Tibial nerve (tissue), 4 donors: ENCODE measurements around the gene PHF3.

ENCODE experiments used
- EP300 ChIP-seq, 2 donors: sonication (generic); formaldehyde crosslinking; IDR thresholded peaks; one replicate each; pipeline ENCODE4 v1.6.1; 2017; ENCODE audit warnings: antibody characterized with exemption in 2 of 2, mild to moderate bottlenecking in 1 of 2
- POLR2A ChIP-seq, 2 donors: fragments of 450-650 bp; IDR thresholded peaks; one replicate each; pipeline ENCODE4 v1.6.1; 2017; ENCODE audit warnings: antibody characterized with exemption in 2 of 2, mild to moderate bottlenecking in 2 of 2, moderate library complexity in 2 of 2
- TF ChIP-seq, protein P1 (sequence below), 5 experiments: fragments of 200-600 bp in 3 of 5; fragments of 450-650 bp in 2 of 5; sonication (generic) in 3 of 5; IDR thresholded peaks; one replicate each; pipeline ENCODE4 v1.5.1; 2016 to 2019; ENCODE audit warnings: antibody characterized with exemption in 5 of 5, mild to moderate bottlenecking in 3 of 5, moderate library complexity in 2 of 5

DNA sequence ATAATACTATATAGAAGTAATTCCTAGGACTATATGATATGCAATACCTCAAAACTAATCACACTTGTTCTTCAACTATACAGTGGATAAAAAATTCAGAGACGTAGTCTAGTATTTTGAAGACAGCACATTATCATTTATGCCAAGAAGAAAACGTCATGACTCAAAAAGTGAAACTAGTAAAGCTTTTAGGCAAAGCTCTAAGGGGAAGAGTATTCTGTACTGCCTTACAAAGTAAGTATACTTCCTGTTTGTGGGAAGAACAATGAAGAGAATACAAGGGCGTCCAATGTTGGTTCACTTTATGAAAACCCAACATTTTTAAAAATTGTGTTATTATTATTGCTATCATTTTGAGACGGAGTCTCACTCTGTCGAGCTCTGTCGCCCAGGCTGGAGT is 35.5 kb upstream of the PHF3 start:
- TF ChIP-seq, protein P1, sequence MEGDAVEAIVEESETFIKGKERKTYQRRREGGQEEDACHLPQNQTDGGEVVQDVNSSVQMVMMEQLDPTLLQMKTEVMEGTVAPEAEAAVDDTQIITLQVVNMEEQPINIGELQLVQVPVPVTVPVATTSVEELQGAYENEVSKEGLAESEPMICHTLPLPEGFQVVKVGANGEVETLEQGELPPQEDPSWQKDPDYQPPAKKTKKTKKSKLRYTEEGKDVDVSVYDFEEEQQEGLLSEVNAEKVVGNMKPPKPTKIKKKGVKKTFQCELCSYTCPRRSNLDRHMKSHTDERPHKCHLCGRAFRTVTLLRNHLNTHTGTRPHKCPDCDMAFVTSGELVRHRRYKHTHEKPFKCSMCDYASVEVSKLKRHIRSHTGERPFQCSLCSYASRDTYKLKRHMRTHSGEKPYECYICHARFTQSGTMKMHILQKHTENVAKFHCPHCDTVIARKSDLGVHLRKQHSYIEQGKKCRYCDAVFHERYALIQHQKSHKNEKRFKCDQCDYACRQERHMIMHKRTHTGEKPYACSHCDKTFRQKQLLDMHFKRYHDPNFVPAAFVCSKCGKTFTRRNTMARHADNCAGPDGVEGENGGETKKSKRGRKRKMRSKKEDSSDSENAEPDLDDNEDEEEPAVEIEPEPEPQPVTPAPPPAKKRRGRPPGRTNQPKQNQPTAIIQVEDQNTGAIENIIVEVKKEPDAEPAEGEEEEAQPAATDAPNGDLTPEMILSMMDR (IDR thresholded peaks at IDR 0.05), result no peak
- TF ChIP-seq POLR2A (IDR thresholded peaks at IDR 0.05) (no peak), EP300 (IDR thresholded peaks at IDR 0.05) (no peak)
